H1 (cell line): ENCODE data around the gene EVPLL. TPM values are rescaled to one million over a fixed set of nuclear protein-coding genes. Genes with fewer than 3 reads are reported as not detected.

Experiments
- CTCF ChIA-PET: fragments of 300-600 bp; sonication (Branson Sonifier 250); formaldehyde crosslinking; loops from one replicate; lab custom pipeline; 2021; ENCODE audit not compliant: partially characterized antibody; lab: Charles Lee
- POLR2A ChIA-PET: fragments of 300-600 bp; sonication (Branson Sonifier 250); formaldehyde crosslinking; loops from one replicate; lab custom pipeline; 2021; ENCODE audit warnings: inconsistent platforms; ENCODE audit not compliant: partially characterized antibody; lab: Charles Lee
- DNase-seq, 2 experiments: peaks; one replicate each; pipeline versions ENCODE4 v3.0.0 to v3.0.0-alpha.2; 2010 to 2022; ENCODE audit warnings: low spot score in 2 of 2, low read depth in 1 of 2, mixed read lengths in 1 of 2
- FAIRE-seq: peaks from 2 replicates; lab custom pipeline; 2011; peaks lifted over from hg19 to GRCh38; lab: Jason Lieb, UNC
- H2AFZ ChIP-seq: 2 replicates; pipeline ENCODE4 v1.8.1; 2012; ENCODE audit warnings: low read length, inconsistent platforms
- H2AK5ac ChIP-seq: 2 replicates; pipeline ENCODE4 v1.6.1; 2013; ENCODE audit warnings: low read depth, low read length
- H2BK120ac ChIP-seq: replicated peaks from 2 replicates; pipeline ENCODE3; 2013; ENCODE audit warnings: low read depth, low read length, inconsistent platforms
- H2BK12ac ChIP-seq: 2 replicates; pipeline ENCODE4 v1.6.1; 2013; ENCODE audit warnings: low read depth, low read length
- H2BK15ac ChIP-seq: 2 replicates; pipeline ENCODE4 v1.6.1; 2013; ENCODE audit warnings: low read length
- H2BK20ac ChIP-seq: 2 replicates; pipeline ENCODE4 v1.6.1; 2013; ENCODE audit warnings: low read length
- H2BK5ac ChIP-seq: 2 replicates; pipeline ENCODE4 v1.6.1; 2013; ENCODE audit warnings: low read depth, low read length
- H3K14ac ChIP-seq: 2 replicates; pipeline ENCODE4 v1.6.1; 2013; ENCODE audit warnings: inconsistent platforms; ENCODE audit not compliant: insufficient read length
- H3K18ac ChIP-seq: 2 replicates; pipeline ENCODE4 v1.6.1; 2013; ENCODE audit warnings: low read length; ENCODE audit errors: extremely low read depth
- H3K23ac ChIP-seq: 2 replicates; pipeline ENCODE4 v1.6.1; 2013; ENCODE audit warnings: inconsistent platforms; ENCODE audit not compliant: insufficient read length
- H3K23me2 ChIP-seq: 2 replicates; pipeline ENCODE4 v1.6.1; 2013; ENCODE audit warnings: low read depth, low read length
- H3K27ac ChIP-seq: 2 replicates; pipeline ENCODE4 v1.6.1; 2011; ENCODE audit warnings: low read depth, low read length, inconsistent platforms
- H3K27me3 ChIP-seq, 4 experiments: replicated peaks in 1 of 4; 1 replicate in 1 of 4; 2 replicates in 3 of 4; pipeline versions ENCODE4 v1.6.1 to v1.8.1; 2011 to 2013; ENCODE audit warnings: low read length in 3 of 4, mild to moderate bottlenecking in 3 of 4, inconsistent platforms in 2 of 4, mixed read lengths in 2 of 4, moderate library complexity in 1 of 4; ENCODE audit not compliant: control insufficient read depth in 3 of 4, insufficient read depth in 3 of 4; ENCODE audit errors: extremely low read depth in 1 of 4
- H3K36me3 ChIP-seq, 4 experiments: 2 replicates each; pipeline versions ENCODE4 v1.6.1 to v1.8.1; 2011 to 2013; ENCODE audit warnings: mild to moderate bottlenecking in 4 of 4, low read length in 3 of 4, moderate library complexity in 2 of 4, control low read depth in 1 of 4, inconsistent platforms in 1 of 4; ENCODE audit not compliant: insufficient read depth in 4 of 4, control insufficient read depth in 2 of 4
- H3K4ac ChIP-seq: replicated peaks from 2 replicates; pipeline ENCODE3; 2013; ENCODE audit warnings: low read length, low read depth, mixed read lengths, inconsistent platforms; ENCODE audit not compliant: insufficient read length
- H3K4me1 ChIP-seq, 4 experiments: replicated peaks in 1 of 4; 1 replicate in 1 of 4; 2 replicates in 3 of 4; pipeline versions ENCODE4 v1.6.1 to v1.8.1; 2011 to 2013; ENCODE audit warnings: low read length in 3 of 4, inconsistent platforms in 2 of 4, mixed read lengths in 1 of 4; ENCODE audit not compliant: insufficient read depth in 4 of 4, control insufficient read depth in 3 of 4
- H3K4me2 ChIP-seq, 2 experiments: 2 replicates each; pipeline versions ENCODE4 v1.6.1 to v1.8.1; 2011 to 2013; ENCODE audit warnings: low read depth in 2 of 2, low read length in 2 of 2, control low read depth in 1 of 2, inconsistent platforms in 1 of 2, mild to moderate bottlenecking in 1 of 2; ENCODE audit not compliant: insufficient read depth in 1 of 2
- H3K4me3 ChIP-seq, 4 experiments: fragments of 200-600, 300-600 bp in 1 of 4; sonication (generic), shearing (Covaris generic), sonication (Bioruptor Twin) in 1 of 4; 2 replicates each; pipeline versions ENCODE4 v1.5.1 to v1.8.1; 2011 to 2016; ENCODE audit warnings: low read length in 4 of 4, low read depth in 3 of 4, control low read depth in 2 of 4, inconsistent platforms in 2 of 4, mild to moderate bottlenecking in 2 of 4, mixed read lengths in 1 of 4, moderate library complexity in 1 of 4; ENCODE audit not compliant: insufficient read depth in 2 of 4; ENCODE audit errors: extremely low read depth in 1 of 4
- H3K56ac ChIP-seq: replicated peaks from 2 replicates; pipeline ENCODE3; 2013; ENCODE audit warnings: low read depth, mild to moderate bottlenecking, mixed read lengths, low read length, inconsistent platforms; ENCODE audit not compliant: insufficient read length
- H3K79me1 ChIP-seq: 2 replicates; pipeline ENCODE4 v1.6.1; 2013; ENCODE audit warnings: low read depth, low read length, control low read depth
- H3K79me2 ChIP-seq, 2 experiments: 2 replicates each; pipeline versions ENCODE4 v1.6.1 to v1.8.1; 2012 to 2013; ENCODE audit warnings: low read length in 2 of 2, mild to moderate bottlenecking in 2 of 2, inconsistent platforms in 1 of 2; ENCODE audit not compliant: insufficient read depth in 2 of 2, control insufficient read depth in 1 of 2
- H3K9ac ChIP-seq, 4 experiments: replicated peaks in 1 of 4; 1 replicate in 1 of 4; 2 replicates in 3 of 4; pipeline versions ENCODE4 v1.6.1 to v1.8.1; 2011 to 2013; ENCODE audit warnings: low read depth in 3 of 4, low read length in 3 of 4, control low read depth in 2 of 4, mild to moderate bottlenecking in 2 of 4, moderate library complexity in 2 of 4, inconsistent platforms in 1 of 4; ENCODE audit errors: extremely low read depth in 1 of 4
- H3K9me3 ChIP-seq, 2 experiments: 2 replicates each; pipeline versions ENCODE4 v1.6.1 to v1.8.1; 2012 to 2013; ENCODE audit warnings: mild to moderate bottlenecking in 2 of 2, moderate library complexity in 2 of 2, control low read depth in 1 of 2, inconsistent platforms in 1 of 2, low read depth in 1 of 2, low read length in 1 of 2, mixed read lengths in 1 of 2; ENCODE audit not compliant: insufficient read depth in 2 of 2
- H4K20me1 ChIP-seq, 2 experiments: replicated peaks in 1 of 2; 2 replicates each; pipeline versions ENCODE3 to v1.8.1; 2011 to 2013; ENCODE audit warnings: inconsistent platforms in 2 of 2, low read length in 2 of 2, mild to moderate bottlenecking in 1 of 2; ENCODE audit not compliant: insufficient read depth in 2 of 2, control insufficient read depth in 1 of 2
- H4K5ac ChIP-seq: 2 replicates; pipeline ENCODE4 v1.6.1; 2013; ENCODE audit warnings: low read length, low read depth, mixed read lengths, inconsistent platforms; ENCODE audit not compliant: insufficient read length
- H4K8ac ChIP-seq: 2 replicates; pipeline ENCODE4 v1.8.0; 2013; ENCODE audit warnings: mild to moderate bottlenecking, moderate library complexity, low read length, inconsistent platforms; ENCODE audit not compliant: insufficient read depth; ENCODE audit errors: extremely low read depth
- H4K91ac ChIP-seq: replicated peaks from 2 replicates; pipeline ENCODE3; 2013; ENCODE audit warnings: low read length, mixed read lengths, inconsistent platforms; ENCODE audit not compliant: insufficient read length
- BRCA1 ChIP-seq: IDR thresholded peaks from 2 replicates; pipeline ENCODE4 v1.6.1; 2012; ENCODE audit warnings: low read depth, low read length, improper control_type of control experiment
- CBX8 ChIP-seq: fragments of 300-800, 300-1000 bp; sonication (generic); IDR thresholded peaks from 2 replicates; pipeline ENCODE4 v1.7.1; 2016; ENCODE audit warnings: low read depth, low read length, borderline replicate concordance
- FOSL1 ChIP-seq: IDR thresholded peaks from 2 replicates; pipeline ENCODE4 v1.6.1; 2011; ENCODE audit warnings: mild to moderate bottlenecking, low read depth, low read length, moderate library complexity; ENCODE audit not compliant: insufficient read depth
- GABPA ChIP-seq: IDR thresholded peaks from 2 replicates; pipeline ENCODE4 v1.6.1; 2011; ENCODE audit warnings: mild to moderate bottlenecking, low read length, moderate library complexity, borderline replicate concordance; ENCODE audit not compliant: insufficient read depth
- JUN ChIP-seq: IDR thresholded peaks from 2 replicates; pipeline ENCODE4 v1.6.1; 2011; ENCODE audit warnings: low read depth, mild to moderate bottlenecking, improper control_type of control experiment, low read length
- MAFK ChIP-seq: IDR thresholded peaks from 2 replicates; pipeline ENCODE4 v1.6.1; 2012; ENCODE audit warnings: low read depth, mild to moderate bottlenecking, improper control_type of control experiment, low read length
- RAD21 ChIP-seq, 2 experiments: IDR thresholded peaks in 1 of 2; conservative IDR thresholded peaks in 1 of 2; 2 replicates each; pipeline ENCODE4 v1.6.1; 2011; ENCODE audit warnings: low read depth in 2 of 2, low read length in 2 of 2, improper control_type of control experiment in 1 of 2, inconsistent platforms in 1 of 2, mild to moderate bottlenecking in 1 of 2, moderate library complexity in 1 of 2
- WGBS, 2 experiments: shearing (Covaris generic) in 1 of 2; methylation state at CpG; one replicate each; pipeline versions ENCODE4 v1.1.6 to v1.1.7; 2013 to 2015; ENCODE audit warnings: low lambda C conversion rate in 2 of 2, mixed read lengths in 2 of 2, inconsistent platforms in 1 of 2, low coverage in 1 of 2, missing lambda C conversion rate in 1 of 2; ENCODE audit not compliant: insufficient replicate concordance in 2 of 2, insufficient coverage in 1 of 2, insufficient read length in 1 of 2; ENCODE audit errors: extremely low coverage in 1 of 2, missing lambda C conversion rate in 1 of 2; 5-methylcytosine and 5-hydroxymethylcytosine counted together
- polyA plus RNA-seq, 7 experiments: library from polyadenylated mRNA; depleted of rRNA in 3 of 7; stranded (reverse) in 5 of 7; unstranded in 2 of 7; fragments of >200 nt in 5 of 7; fragments of 200-250 nt in 2 of 7; gene quantifications; 1 replicate in 5 of 7; 2 replicates in 1 of 7; 4 replicates in 1 of 7; pipeline versions ENCODE4 v1.2.1 to v1.2.3, GENCODE V29; 2011 to 2013; ENCODE audit warnings: missing spikeins in 2 of 7, mixed read lengths in 2 of 7
- total RNA-seq: library from RNA; stranded (reverse); fragmentation: NEBNext Ultra II Directional; extraction: Animal tissue kit (Norgen Biotek cat#: 25700); gene quantifications from 2 replicates; pipeline ENCODE4 v1.2.1, GENCODE V29; 2021
- TF ChIP-seq, protein P1 (sequence below): IDR thresholded peaks from 2 replicates; pipeline ENCODE4 v1.6.1; 2012; ENCODE audit warnings: low read length, inconsistent platforms

The EVPLL gene
- total and polyA plus RNA-seq, 2 of the 8 experiments (the other 6 are each of a cell fraction or from before 2014, with no cell fraction given) = 0.06 TPM; not detected in 1

DNA sequence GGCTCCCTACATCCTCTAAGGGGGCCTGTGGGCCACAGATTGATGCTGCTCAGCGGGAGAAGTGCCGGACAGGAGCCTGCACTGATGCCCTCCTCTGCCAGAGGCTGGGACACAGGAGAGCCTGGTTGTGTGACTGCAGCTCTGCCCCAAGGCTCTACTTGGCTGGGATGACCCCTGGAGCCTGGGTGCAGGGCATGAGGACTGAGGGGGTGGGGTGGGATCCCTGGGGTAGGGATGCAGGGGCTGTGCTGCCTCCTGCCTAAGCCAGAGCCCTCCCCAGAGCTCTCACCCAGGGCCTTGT, 577 bp downstream of the EVPLL start:
- FAIRE-seq (no peak), DNase-seq (no peak)
- Histone ChIP-seq H2BK20ac (no peak overlapping the region), H3K9ac (no peak overlapping the region), H2AK5ac (no peak overlapping the region), H2AFZ (no peak overlapping the region), H4K8ac (no peak overlapping the region), H3K4me3 (no peak overlapping the region), H2BK12ac (no peak overlapping the region), H3K23me2 (no peaks in the 10 kb centered on the region), H3K27me3 (no peaks in the 10 kb centered on the region), H3K79me1 (no peaks in the 10 kb centered on the region), H3K9me3 (peaks cover 0 to 5% of the 10 kb centered on the region in 2 experiments; a peak in 1 of 4 replicates), H2BK15ac (no peak overlapping the region), H3K4me1 (peaks cover 0 to 6% (median 2%) of the 10 kb centered on the region in 4 experiments; a peak in 2 of 7 replicates), H3K79me2 (no peaks in the 10 kb centered on the region), H3K56ac (no peak overlapping the region), H3K36me3 (no peaks in the 10 kb centered on the region), H2BK120ac (no peak overlapping the region), H3K4ac (no peak overlapping the region), H3K4me2 (no peak overlapping the region), H3K18ac (no peak overlapping the region), H2BK5ac (no peak overlapping the region), H4K20me1 (no peaks in the 10 kb centered on the region), H3K23ac (no peak overlapping the region), H4K91ac (no peak overlapping the region), H4K5ac (no peak overlapping the region), H3K27ac (no peak overlapping the region), H3K14ac (no peak overlapping the region)
- no peak for TF ChIP-seq FOSL1
- TF ChIP-seq GABPA = no peak
- no peak for TF ChIP-seq MAFK
- no peak for TF ChIP-seq CBX8
- TF ChIP-seq, protein P1, sequence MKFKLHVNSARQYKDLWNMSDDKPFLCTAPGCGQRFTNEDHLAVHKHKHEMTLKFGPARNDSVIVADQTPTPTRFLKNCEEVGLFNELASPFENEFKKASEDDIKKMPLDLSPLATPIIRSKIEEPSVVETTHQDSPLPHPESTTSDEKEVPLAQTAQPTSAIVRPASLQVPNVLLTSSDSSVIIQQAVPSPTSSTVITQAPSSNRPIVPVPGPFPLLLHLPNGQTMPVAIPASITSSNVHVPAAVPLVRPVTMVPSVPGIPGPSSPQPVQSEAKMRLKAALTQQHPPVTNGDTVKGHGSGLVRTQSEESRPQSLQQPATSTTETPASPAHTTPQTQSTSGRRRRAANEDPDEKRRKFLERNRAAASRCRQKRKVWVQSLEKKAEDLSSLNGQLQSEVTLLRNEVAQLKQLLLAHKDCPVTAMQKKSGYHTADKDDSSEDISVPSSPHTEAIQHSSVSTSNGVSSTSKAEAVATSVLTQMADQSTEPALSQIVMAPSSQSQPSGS = no peak
- TF ChIP-seq RAD21 (IDR thresholded peaks at IDR 0.05 in 1 of 2, conservative IDR thresholded peaks at IDR 0.05 in 1 of 2; ENCODE audit: low read depth in 2 of 2, low read length in 2 of 2) = no peak
- TF ChIP-seq JUN = no peak
- TF ChIP-seq BRCA1 = no peak
- CTCF ChIA-PET = no interaction called here
- WGBS, 2 experiments = 69% methylated on average over 2 of the region's 2 CpGs; no CpG with 5 or more reads in 1 of the 2 experiments
- POLR2A ChIA-PET = interaction anchor here (1.3 kb wide), 1 partner anchor 56 kb away, joined by 4 read pairs; no protein-coding TSS in a partner anchor
